Brain microvascular endothelial cell (primary cell): ENCODE measurements around the gene TIGD3.

Experiments
- DNase-seq: peaks from one replicate; pipeline ENCODE4 v3.0.0-alpha.2; 2020
- H3K27ac ChIP-seq: fragments of 250-450 bp; sonication (Bioruptor Pico); 2 replicates; pipeline ENCODE4 v1.5.1; 2020; ENCODE audit warnings: mild to moderate bottlenecking, moderate library complexity
- H3K27me3 ChIP-seq: fragments of 250-450 bp; sonication (Bioruptor Pico); replicated peaks from 2 replicates; pipeline ENCODE4 v1.5.1; 2020; ENCODE audit warnings: mild to moderate bottlenecking
- H3K36me3 ChIP-seq: fragments of 250-450 bp; sonication (Bioruptor Pico); replicated peaks from 2 replicates; pipeline ENCODE4 v1.5.1; 2020; ENCODE audit warnings: mild to moderate bottlenecking
- H3K4me3 ChIP-seq: 2 replicates; pipeline ENCODE4 v1.5.1; 2011; ENCODE audit warnings: low read depth, mild to moderate bottlenecking, control low read depth, low read length, moderate library complexity
- CTCF ChIP-seq: IDR thresholded peaks from 2 replicates; pipeline ENCODE4 v1.5.1; 2011; ENCODE audit warnings: low read depth, mild to moderate bottlenecking, moderate library complexity, low read length, control low read depth, inconsistent platforms; ENCODE audit errors: missing control alignments
- in situ Hi-C: cut with HindIII; loops from 2 replicates; pipeline ENCODE4 v1.10.0; 2017; ENCODE audit warnings: low sequenced_read_pairs, low pct_ligation_motif_present

Gene TIGD3

GRCh38 chr11:65394125-65394536, 39.6 kb downstream of the TIGD3 start:
- TF ChIP-seq CTCF, result no peak
- DNase-seq, result no peak
- peaks cover 72% of the 10 kb centered on the region for H3K36me3 ChIP-seq
- no peaks in the 10 kb centered on the region for H3K27me3 ChIP-seq
- in situ Hi-C loops, result no loop called here
- no peak overlapping the region for H3K4me3 ChIP-seq
- no peak overlapping the region for H3K27ac ChIP-seq

DNA sequence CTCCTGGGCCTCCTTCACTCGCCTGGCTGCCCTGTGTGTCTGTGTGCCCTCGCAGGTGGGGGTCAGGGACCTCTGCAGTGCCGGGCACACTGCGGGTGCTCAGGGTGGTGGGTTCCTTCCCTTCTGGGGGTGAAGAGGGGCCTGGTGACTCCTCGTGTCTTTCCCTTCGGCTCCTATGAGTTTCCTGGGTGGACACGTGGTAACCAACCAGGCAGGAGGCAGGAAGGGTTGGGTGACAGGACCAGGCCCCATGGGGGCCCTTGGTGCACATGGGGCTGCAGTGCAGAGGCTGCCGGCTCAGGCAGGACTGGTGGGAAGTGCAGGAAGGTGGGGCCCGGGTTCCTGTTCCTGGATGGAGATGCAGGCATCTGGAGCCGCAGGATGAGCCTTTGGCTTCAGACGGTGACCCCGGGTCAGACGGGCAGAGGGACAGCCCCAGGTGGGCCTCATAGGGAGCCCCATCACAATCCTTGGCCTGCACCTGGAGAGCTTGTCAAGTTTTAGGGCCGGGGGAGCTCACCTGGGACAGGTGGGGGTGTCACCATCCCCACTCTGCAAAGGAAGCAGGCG, 41.5 kb downstream of the TIGD3 start:
- Histone ChIP-seq H3K4me3 (no peak overlapping the region), H3K27me3 (no peaks in the 10 kb centered on the region), H3K36me3 (peaks cover 91% of the 10 kb centered on the region), H3K27ac (no peak overlapping the region)
- TF ChIP-seq CTCF, result no peak
- no peak for DNase-seq
- in situ Hi-C loops, result no loop called here

DNA sequence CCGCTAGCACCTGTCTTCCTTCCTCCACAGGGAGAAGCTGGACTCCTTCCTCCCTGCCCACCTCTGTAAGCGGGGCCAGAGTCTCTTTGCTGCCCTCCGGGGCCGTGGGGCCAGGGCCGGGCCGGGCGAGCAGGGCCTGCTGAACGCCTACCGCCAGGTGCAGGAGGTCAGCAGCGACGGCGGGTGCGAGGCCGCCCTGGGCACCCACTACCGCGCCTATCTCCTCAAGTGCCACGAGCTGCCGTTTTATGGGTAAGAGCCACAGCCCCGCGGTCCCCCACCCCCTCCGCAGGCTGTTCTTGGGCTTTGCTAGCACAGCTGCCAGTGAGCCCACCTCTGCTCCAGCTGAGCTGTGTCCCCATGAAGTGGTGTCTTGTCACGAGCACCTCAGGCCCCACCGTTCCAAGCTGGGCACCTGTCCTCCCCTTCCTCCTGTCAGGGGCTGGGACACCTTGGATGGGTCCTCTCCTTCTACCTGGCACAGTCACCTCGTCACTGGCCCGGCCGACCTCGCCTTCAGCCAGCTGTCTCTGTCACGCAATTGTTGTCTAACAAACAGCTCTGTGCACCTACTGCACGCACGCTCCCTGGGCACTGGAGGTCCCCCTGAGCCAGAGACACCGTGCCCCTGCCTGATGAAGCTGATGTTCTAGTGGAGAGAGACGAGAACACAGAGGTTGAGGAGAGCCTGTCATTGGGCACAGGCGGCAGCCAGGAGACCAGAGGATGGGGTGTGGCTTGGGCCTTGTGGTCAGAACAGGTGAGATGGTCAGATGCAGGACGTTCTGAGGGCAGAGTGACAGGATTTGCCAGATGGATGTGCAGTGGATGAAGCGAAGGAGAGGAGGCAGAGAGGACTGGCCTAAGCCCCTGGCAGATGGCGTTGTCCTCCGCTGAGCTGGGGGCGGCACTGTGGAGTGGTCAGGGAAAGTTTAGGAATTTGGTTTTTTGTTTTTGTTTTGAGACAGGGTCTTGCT, 42.5 kb downstream of the TIGD3 start:
- no peaks in the 10 kb centered on the region for H3K27me3 ChIP-seq
- TF ChIP-seq CTCF, result no peak
- peaks cover 90% of the 10 kb centered on the region for H3K36me3 ChIP-seq
- in situ Hi-C loops, result no loop called here
- no peak overlapping the region for H3K27ac ChIP-seq
- DNase-seq, result no peak
- H3K4me3 ChIP-seq, result no peak overlapping the region

DNA sequence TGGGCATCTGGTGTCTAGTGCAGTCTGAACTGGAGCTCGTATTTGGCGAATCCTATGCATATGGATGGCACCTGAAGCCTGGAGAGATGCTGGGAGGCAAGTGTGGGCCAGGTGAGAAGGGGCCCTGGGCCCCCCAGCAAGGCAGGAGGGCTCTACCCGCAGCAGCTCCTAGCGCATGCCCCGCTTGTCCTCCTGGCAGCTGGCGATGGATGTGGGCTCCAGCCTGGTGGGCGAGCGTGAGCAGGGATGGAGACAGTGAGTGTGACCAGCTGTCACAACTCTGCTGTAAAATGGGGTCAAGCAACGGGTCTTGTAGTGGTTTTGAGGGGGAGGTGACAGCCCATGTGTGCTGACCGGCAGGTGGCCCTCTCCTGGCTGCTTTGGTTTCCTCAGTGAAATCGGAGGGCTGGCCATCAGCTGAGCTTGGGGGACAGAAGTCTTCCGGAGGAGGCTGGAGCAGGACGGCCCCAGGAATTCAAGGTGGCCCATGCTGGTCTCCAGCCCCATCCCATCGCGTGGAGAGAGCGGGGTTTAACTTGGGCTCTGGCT, 43.9 kb downstream of the TIGD3 start:
- Histone ChIP-seq H3K36me3 (peaks cover 79% of the 10 kb centered on the region), H3K27ac (no peak overlapping the region), H3K4me3 (no peak overlapping the region), H3K27me3 (no peaks in the 10 kb centered on the region)
- no peak for DNase-seq
- in situ Hi-C loops, result no loop called here
- TF ChIP-seq CTCF, result peak; percentile 25

- no peak overlapping the region for H3K27ac ChIP-seq
- TF ChIP-seq CTCF, result no peak
- no peaks in the 10 kb centered on the region for H3K27me3 ChIP-seq
- in situ Hi-C loops, result no loop called here
- H3K4me3 ChIP-seq, result no peak overlapping the region
- peaks cover 78% of the 10 kb centered on the region for H3K36me3 ChIP-seq
- DNase-seq, result no peak
Observed at GRCh38 chr11:65399249-65399648, 44.7 kb downstream of the TIGD3 start.
